ENCODE results near the gene PLB1.

The PLB1 gene

DNA sequence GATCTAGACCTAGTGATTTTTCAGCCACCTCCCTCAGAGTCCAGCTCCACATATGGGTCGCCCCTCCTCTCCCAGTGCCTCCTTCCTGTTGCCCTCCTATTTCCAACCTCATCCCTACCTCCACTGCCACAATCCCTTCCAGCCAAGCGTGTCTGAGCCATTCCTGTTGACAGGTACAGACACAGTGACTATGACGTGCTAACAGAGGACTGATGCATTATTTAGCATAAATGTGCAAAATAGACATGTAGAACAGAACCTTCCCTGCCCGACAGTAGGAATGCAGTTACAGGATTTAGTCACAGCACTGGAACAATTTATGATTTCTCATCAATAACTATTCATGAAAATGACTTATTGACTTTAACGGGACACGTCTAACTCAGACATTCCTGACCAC is 171.4 kb downstream of the PLB1 start:
- no peak for DNase-seq (ENCODE audit: low read depth)

GRCh38 chr2:28668106-28668814 is 172.4 kb downstream of the PLB1 start:
- DNase-seq (ENCODE audit: low read depth) = no peak

DNA sequence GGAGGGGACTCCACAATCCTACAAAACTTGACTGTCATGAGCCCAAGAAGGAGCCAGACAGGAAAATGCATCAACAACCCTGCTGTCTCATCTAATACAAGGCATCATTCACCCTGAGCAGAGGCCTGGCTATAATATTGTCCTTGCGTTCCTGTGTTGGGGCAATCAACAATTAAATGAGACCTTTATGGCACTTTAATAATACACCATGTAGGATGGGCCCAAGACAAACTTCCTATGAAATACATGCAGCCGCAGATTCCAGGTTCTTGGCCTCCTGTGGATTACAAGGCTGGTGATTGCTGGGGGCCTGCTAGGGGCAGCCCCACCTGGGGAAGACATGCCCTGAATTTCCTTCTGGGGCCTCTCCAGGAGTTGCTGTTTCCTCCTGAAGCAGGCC is 173.0 kb downstream of the PLB1 start:
- no peak for DNase-seq (ENCODE audit: low read depth)

- no peak for DNase-seq (ENCODE audit: low read depth)
These were observed 175.0 kb downstream of the PLB1 start for GRCh38 chr2:28670856-28671255.

GRCh38 chr2:28673338-28673737 is 177.5 kb downstream of the PLB1 start:
- DNase-seq (ENCODE audit: low read depth) = no peak

DNA sequence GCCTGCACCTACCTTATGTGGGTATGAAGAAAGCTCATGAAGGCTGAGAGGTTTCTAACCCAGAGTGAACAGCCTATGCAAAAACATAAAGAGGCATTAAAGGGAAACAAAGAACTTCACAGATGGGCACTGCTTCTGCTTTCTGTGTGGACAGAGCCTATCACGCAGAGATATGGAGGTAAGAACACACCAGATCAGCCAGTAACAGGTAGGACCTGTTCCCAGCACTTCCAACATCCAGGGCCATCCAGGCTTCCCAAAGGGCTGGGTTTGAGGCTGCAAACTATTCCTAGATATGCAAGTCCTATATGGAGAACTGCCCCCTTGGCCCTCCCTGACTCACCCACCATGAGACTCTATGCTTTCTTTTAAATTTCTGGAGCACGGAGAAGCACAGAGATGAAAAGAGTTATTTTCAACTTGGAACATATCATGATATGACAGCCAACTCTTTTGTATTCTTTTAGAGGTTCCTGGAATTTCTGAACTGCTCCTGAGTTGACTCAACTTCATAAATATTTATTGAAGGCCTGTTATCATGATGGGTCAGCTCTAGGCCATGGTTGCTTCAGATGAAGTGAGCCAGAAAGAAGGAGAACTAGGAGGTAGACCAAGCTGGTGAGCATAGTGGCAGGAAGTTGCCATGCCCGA is 178.3 kb downstream of the PLB1 start:
- no peak for DNase-seq (ENCODE audit: low read depth)

DNA sequence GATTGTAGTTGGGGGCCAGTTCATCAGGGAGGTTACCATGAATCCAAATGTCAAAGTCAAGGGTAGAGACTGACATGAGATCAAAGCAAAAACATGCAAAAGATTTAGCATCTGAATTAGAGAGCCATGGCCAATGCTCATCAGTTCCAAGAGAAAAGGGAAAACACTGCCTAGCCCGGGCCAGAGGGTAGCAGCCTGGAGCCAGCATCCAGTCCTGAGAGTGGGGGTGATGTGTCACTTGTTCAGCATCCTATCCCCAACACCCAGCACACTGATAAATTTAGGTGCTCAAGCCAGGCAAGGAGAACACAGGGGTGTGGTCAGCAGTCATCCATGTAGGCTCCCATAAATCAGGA is 178.8 kb downstream of the PLB1 start:
- DNase-seq (ENCODE audit: low read depth) = no peak

DNA sequence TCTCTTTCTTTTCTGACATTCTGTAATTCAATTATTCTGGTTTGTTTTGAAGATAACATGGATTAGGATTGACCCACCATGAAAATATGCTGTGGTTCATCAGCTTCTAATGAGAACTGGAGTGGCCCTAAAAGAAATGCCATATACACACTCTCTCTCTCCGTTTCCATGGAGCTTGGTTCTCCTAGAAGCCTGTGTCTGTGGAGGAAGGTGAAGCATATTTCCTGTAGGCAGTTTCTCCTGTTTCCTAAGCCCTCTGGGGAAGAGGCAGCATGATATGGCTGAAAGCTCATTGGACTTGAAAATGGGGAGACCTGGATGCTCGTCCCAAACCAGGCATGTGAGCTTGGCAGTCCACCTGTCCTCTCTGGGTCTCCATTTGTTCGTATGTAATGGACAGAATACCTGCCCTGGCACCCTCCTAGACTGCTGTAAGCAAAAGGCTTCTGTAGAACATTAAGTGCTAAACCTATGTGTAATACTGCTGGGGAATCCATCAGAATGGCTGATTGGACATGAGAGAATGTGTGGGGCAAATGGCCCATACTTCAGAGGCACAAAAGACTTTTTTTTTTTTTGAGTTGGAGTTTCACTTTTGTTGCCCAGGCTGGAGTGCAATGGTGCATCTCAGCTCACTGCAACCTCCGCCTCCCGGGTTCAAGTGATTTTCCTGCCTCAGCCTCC is 180.4 kb downstream of the PLB1 start:
- DNase-seq (ENCODE audit: low read depth) = no peak

GRCh38 chr2:28678175-28678855 is 182.5 kb downstream of the PLB1 start:
- DNase-seq (ENCODE audit: low read depth) = no peak

- DNase-seq (ENCODE audit: low read depth) = no peak
These were observed 183.1 kb downstream of the PLB1 start for GRCh38 chr2:28678944-28679343.

- DNase-seq (ENCODE audit: low read depth) = no peak
These were observed 184.8 kb downstream of the PLB1 start for GRCh38 chr2:28680657-28681056.

- peak; percentile 29 for DNase-seq (ENCODE audit: low read depth)
These were observed 185.3 kb downstream of the PLB1 start for GRCh38 chr2:28681158-28681571.

GRCh38 chr2:28681606-28682005 is 185.7 kb downstream of the PLB1 start:
- no peak for DNase-seq (ENCODE audit: low read depth)

DNA sequence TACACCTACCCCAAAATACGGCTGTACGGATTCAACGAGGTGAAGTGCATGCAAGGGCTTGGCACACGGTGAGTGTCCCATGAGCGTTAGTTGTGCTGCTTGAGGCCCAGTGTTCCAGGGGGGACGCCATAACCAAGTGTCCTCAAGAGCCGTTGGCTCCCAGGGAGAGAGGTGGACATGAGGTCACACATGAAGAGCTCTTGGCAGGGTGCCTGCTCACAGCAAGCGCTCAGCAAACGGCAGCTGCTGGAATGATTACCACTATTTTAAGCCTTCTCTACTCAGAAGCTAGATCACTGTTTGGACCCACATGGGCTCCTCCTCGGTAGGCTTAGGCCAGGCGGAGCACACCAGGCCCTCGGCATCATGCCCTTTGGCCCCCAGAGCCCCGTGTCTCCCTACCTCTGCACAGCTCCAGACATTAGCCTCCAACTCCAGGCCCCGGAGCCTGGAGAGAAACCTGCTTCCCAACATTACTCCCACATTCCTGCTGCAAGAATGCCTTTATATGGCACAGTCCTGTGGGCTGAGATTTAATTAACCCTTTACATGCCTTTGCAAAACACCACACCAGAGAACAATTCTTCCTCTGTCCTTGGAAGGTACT is 187.3 kb downstream of the PLB1 start:
- DNase-seq (ENCODE audit: low read depth) = no peak

- DNase-seq (ENCODE audit: low read depth) = no peak
These were observed 188.4 kb downstream of the PLB1 start for GRCh38 chr2:28684142-28684858.

- DNase-seq (ENCODE audit: low read depth) = no peak
These were observed 191.3 kb downstream of the PLB1 start for GRCh38 chr2:28687171-28687570.

GRCh38 chr2:28687640-28688385 is 192.0 kb downstream of the PLB1 start:
- DNase-seq (ENCODE audit: low read depth) = no peak

- no peak for DNase-seq (ENCODE audit: low read depth)
These were observed 193.0 kb downstream of the PLB1 start for GRCh38 chr2:28688818-28689217.

- DNase-seq (ENCODE audit: low read depth) = no peak
These were observed 193.9 kb downstream of the PLB1 start for GRCh38 chr2:28689771-28690170.

- DNase-seq (ENCODE audit: low read depth) = no peak
These were observed 196.6 kb downstream of the PLB1 start for GRCh38 chr2:28692411-28692810.

- DNase-seq (ENCODE audit: low read depth) = no peak
These were observed 197.4 kb downstream of the PLB1 start for GRCh38 chr2:28693223-28693622.
